A673 (cell line): ENCODE measurements around the gene LRRC36. TPM values are rescaled to one million over a fixed set of nuclear protein-coding genes. Genes with fewer than 3 reads are reported as not detected.
A peak's percentile ranks its signal among the peaks of the same experiment; 100 is the strongest.

ENCODE experiments used
- BruUV-seq: library from RNA; stranded (reverse); fragments of 400-500 nt; replicated peaks from 2 replicates; lab custom pipeline; 2021; lab: Mats Ljungman, UMichigan
- CTCF ChIA-PET: fragments of 300-600 bp; sonication (Branson Sonifier 250); formaldehyde crosslinking; loops from one replicate; lab custom pipeline; 2022; ENCODE audit warnings: antibody characterized with exemption; lab: Charles Lee
- POLR2A ChIA-PET: fragments of 300-600 bp; sonication (Branson Sonifier 250); formaldehyde crosslinking; loops from one replicate; lab custom pipeline; 2022; ENCODE audit warnings: antibody characterized with exemption; ENCODE audit not compliant: low non-redundant PET; lab: Charles Lee
- DNase-seq: peaks from one replicate; pipeline ENCODE4 v3.0.0-alpha.2; 2015; ENCODE audit warnings: low spot score
- H3K27ac ChIP-seq: fragments of 200-600 bp; sonication (generic); 2 replicates; pipeline ENCODE4 v1.5.1; 2016; ENCODE audit warnings: mixed run types, low read depth, mild to moderate bottlenecking, mixed read lengths, antibody characterized with exemption, low read length; ENCODE audit not compliant: poor library complexity, severe bottlenecking
- H3K27me3 ChIP-seq: fragments of 200-600 bp; sonication (generic); replicated peaks from 2 replicates; pipeline ENCODE4 v1.6.1; 2017; ENCODE audit warnings: mixed run types, low read depth, mild to moderate bottlenecking, mixed read lengths, antibody characterized with exemption, low read length; ENCODE audit not compliant: insufficient read depth, poor library complexity
- H3K36me3 ChIP-seq: fragments of 200-600 bp; sonication (generic); 2 replicates; pipeline ENCODE4 v1.6.1; 2016; ENCODE audit warnings: mixed run types, mild to moderate bottlenecking, mixed read lengths, antibody characterized with exemption, low read length; ENCODE audit not compliant: insufficient read depth, poor library complexity, severe bottlenecking
- H3K4me1 ChIP-seq: fragments of 200-600 bp; sonication (generic); 2 replicates; pipeline ENCODE4 v1.6.1; 2017; ENCODE audit warnings: mixed run types, mild to moderate bottlenecking, mixed read lengths, antibody characterized with exemption, low read length; ENCODE audit not compliant: insufficient read depth, poor library complexity, severe bottlenecking
- H3K4me3 ChIP-seq: fragments of 200-600 bp; sonication (generic); 2 replicates; pipeline ENCODE4 v1.5.1; 2016; ENCODE audit warnings: low read depth, mixed run types, mild to moderate bottlenecking, mixed read lengths, low read length; ENCODE audit not compliant: poor library complexity, severe bottlenecking
- H3K9me3 ChIP-seq: fragments of 200-600 bp; sonication (generic); 2 replicates; pipeline ENCODE4 v1.6.1; 2016; ENCODE audit warnings: mixed run types, low read depth, mild to moderate bottlenecking, mixed read lengths, antibody characterized with exemption, low read length; ENCODE audit not compliant: poor library complexity, severe bottlenecking
- CTCF ChIP-seq: fragments of 300-800, 200-600 bp; sonication (generic); conservative IDR thresholded peaks from 2 replicates; pipeline ENCODE4 v1.5.1; 2017; ENCODE audit warnings: low read depth, mild to moderate bottlenecking, antibody characterized with exemption, low read length, moderate library complexity, mixed read lengths
- EZH2 ChIP-seq: fragments of 200-600 bp; sonication (generic); IDR thresholded peaks from 2 replicates; pipeline ENCODE4 v1.6.1; 2017; ENCODE audit warnings: borderline replicate concordance, low read depth, mild to moderate bottlenecking, mixed read lengths, antibody characterized with exemption, low read length; ENCODE audit not compliant: poor library complexity, severe bottlenecking
- intact Hi-C: fragments of 100-400 bp; cut with micrococcal nuclease; formaldehyde crosslinking; loops from one replicate; pipeline ENCODE4 v1.10.0; 2022; ENCODE audit not compliant: unreplicated experiment
- total RNA-seq: library from RNA; stranded (reverse); gene quantifications from 2 replicates; pipeline ENCODE4 v1.2.3, GENCODE V29; 2021

LRRC36 gene
- total RNA-seq, 1 experiment from 2014 or later: not detected

- no peak for TF ChIP-seq EZH2
- TF ChIP-seq CTCF: peak; percentile 63
- intact Hi-C loops: no loop called here
- Histone ChIP-seq H3K27ac (no peak within 1 kb of the TSS), H3K36me3 (no peaks in the 10 kb centered on the region), H3K27me3 (peaks cover 8% of the 10 kb centered on the region), H3K4me1 (peaks cover 14% of the 10 kb centered on the region), H3K4me3 (peak within 1 kb of the TSS; percentile 31), H3K9me3 (no peaks in the 10 kb centered on the region)
- POLR2A ChIA-PET: interaction anchor here (0.6 kb wide), 1 partner anchor 27 kb away, joined by 12 read pairs; no protein-coding TSS in a partner anchor
- DNase-seq: peak; percentile 82
- BruUV-seq: no TSS peak
- CTCF ChIA-PET: interaction anchor here (0.6 to 1.2 kb wide), 5 partner anchors 36 to 181 kb away, joined by 3 to 20 read pairs (median 4); partner anchors contain the start of genes KCTD19 and LRRC36
These were observed 66.6 kb downstream of the LRRC36 start, which contains the start of gene TPPP3 for GRCh38 chr16:67393111-67393787. Gene TPPP3, minus strand, starts transcription at chr16:67393498. Its CDS starts 2,387 bp downstream, at chr16:67391111.

- H3K4me1 ChIP-seq: peaks cover 14% of the 10 kb centered on the region
- H3K27me3 ChIP-seq: peaks cover 8% of the 10 kb centered on the region
- no peaks in the 10 kb centered on the region for H3K9me3 ChIP-seq
- CTCF ChIA-PET: interaction anchor here (0.5 to 1.2 kb wide), 4 partner anchors 67 to 173 kb away, joined by 4 to 20 read pairs (median 8); partner anchors contain the start of genes KCTD19 and LRRC36
- no TSS peak for BruUV-seq
- H3K27ac ChIP-seq: no peak overlapping the region
- DNase-seq: no peak
- intact Hi-C loops: no loop called here
- peak overlapping the region; percentile 31 for H3K4me3 ChIP-seq
- TF ChIP-seq CTCF: no peak
- TF ChIP-seq EZH2: no peak
- no peaks in the 10 kb centered on the region for H3K36me3 ChIP-seq
- POLR2A ChIA-PET: no interaction called here
These were observed 67.2 kb downstream of the LRRC36 start for GRCh38 chr16:67393788-67394154.

- no peaks in the 10 kb centered on the region for H3K9me3 ChIP-seq
- POLR2A ChIA-PET: no interaction called here
- peaks cover 14% of the 10 kb centered on the region for H3K4me1 ChIP-seq
- TF ChIP-seq EZH2 (no peak), CTCF (no peak)
- no peaks in the 10 kb centered on the region for H3K36me3 ChIP-seq
- no peak overlapping the region for H3K27ac ChIP-seq
- peaks cover 8% of the 10 kb centered on the region for H3K27me3 ChIP-seq
- CTCF ChIA-PET: interaction anchor here (0.5 to 1.2 kb wide), 4 partner anchors 68 to 173 kb away, joined by 4 to 20 read pairs (median 8); partner anchors contain the start of genes KCTD19 and LRRC36
- BruUV-seq: no TSS peak
- no peak for DNase-seq
- no peak overlapping the region for H3K4me3 ChIP-seq
- intact Hi-C loops: loop anchor here (5.0 kb wide), 1 partner anchor 442 kb away; no protein-coding TSS in a partner anchor
These were observed 67.8 kb downstream of the LRRC36 start for GRCh38 chr16:67394155-67395104.
